Measurements from ENCODE around the gene DIS3L2. TPM values are rescaled to one million over a fixed set of nuclear protein-coding genes. Genes with fewer than 3 reads are reported as not detected.
A peak's percentile ranks its signal among the peaks of the same experiment; 100 is the strongest.

DIS3L2 gene
- total and polyA plus RNA-seq, 4 donors, result 10.6 to 40.0 (median 21.8) TPM

DNA sequence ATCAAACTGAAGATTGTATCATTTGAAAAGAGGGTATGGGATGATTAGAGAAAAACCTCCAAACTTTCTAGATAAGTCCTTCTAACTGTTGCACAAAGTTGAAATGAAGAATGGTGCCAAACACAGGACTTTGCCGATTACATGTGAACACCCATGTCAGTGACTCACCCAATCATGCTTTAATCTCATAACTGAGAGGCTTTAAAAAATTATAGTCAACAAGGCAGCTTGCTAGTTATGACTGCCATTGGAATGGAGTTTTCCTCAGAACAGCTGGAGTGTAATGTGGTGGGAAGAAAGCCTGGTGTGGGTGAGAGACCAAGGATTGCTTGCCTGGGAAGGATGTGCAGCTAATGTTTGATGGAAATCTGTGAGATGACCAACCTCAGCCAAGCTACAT is 318.8 kb downstream of the DIS3L2 start:
- ATAC-seq (ENCODE audit: low FRiP score), result peak; percentile 31
- Histone ChIP-seq H3K9me3 (ENCODE audit: control insufficient read depth, low read length) (no peaks in the 10 kb centered on the region), H3K27ac (ENCODE audit: low read depth in 1 of 2, low read length in 2 of 2) (no peak overlapping the region), H3K4me3 (ENCODE audit: low read length in 2 of 2) (no peak overlapping the region), H3K4me1 (ENCODE audit: control insufficient read depth in 1 of 2, insufficient read depth in 2 of 2, low read length in 2 of 2) (no peaks in the 10 kb centered on the region), H3K36me3 (ENCODE audit: control insufficient read depth in 1 of 2, insufficient read depth in 2 of 2, low read length in 1 of 2) (no peaks in the 10 kb centered on the region), H3K27me3 (ENCODE audit: control insufficient read depth in 1 of 2, insufficient read depth in 2 of 2, low read length in 1 of 2) (no peaks in the 10 kb centered on the region)
- 89 to 92% methylated on average over 1 of the region's 1 CpG for WGBS, 2 donors
- no peak for DNase-seq
- intact Hi-C loops (cut with DNase I), result no loop called here

DNA sequence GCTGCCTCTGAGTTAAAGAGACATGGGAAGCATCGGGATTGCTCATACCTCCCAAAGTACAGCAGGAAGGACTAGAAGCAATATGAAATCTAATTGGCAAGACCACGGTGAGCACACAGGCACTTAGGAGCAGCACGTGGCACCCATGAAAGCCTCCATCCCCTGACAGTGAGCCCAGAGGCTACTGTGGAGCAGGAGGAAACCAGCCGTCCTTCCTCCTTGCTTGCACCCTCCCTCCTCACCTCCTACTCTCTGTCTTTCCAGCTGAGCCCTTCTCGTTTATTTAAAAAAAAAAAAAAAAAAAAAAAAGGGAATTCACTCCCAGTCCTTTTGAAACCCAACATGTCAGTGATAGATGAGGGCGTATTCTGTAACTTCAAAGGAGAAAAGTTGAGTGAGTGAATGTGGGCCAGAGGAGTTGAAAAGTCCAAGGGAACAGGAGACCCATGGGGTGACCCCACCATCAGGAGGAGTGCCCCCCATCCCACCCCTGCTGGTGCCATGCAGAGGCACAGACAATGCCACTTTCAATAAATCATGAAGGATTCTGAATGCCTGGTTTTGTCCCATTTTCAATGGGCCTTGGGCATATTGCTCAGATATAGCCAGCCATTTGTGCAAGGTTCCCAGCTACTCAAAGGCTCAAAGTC is 320.5 kb downstream of the DIS3L2 start:
- Histone ChIP-seq H3K4me3 (ENCODE audit: low read length in 2 of 2) (no peak overlapping the region), H3K36me3 (ENCODE audit: control insufficient read depth in 1 of 2, insufficient read depth in 2 of 2, low read length in 1 of 2) (peaks cover 0 to 1% of the 10 kb centered on the region in 2 donors), H3K27ac (ENCODE audit: low read depth in 1 of 2, low read length in 2 of 2) (no peak overlapping the region), H3K9me3 (ENCODE audit: control insufficient read depth, low read length) (no peaks in the 10 kb centered on the region), H3K27me3 (ENCODE audit: control insufficient read depth in 1 of 2, insufficient read depth in 2 of 2, low read length in 1 of 2) (no peaks in the 10 kb centered on the region), H3K4me1 (ENCODE audit: control insufficient read depth in 1 of 2, insufficient read depth in 2 of 2, low read length in 2 of 2) (no peaks in the 10 kb centered on the region)
- ATAC-seq (ENCODE audit: low FRiP score) (no peak), DNase-seq (no peak)
- 84 to 85% methylated on average over 6 of the region's 6 CpGs for WGBS, 2 donors
- intact Hi-C loops (cut with DNase I), result no loop called here

DNA sequence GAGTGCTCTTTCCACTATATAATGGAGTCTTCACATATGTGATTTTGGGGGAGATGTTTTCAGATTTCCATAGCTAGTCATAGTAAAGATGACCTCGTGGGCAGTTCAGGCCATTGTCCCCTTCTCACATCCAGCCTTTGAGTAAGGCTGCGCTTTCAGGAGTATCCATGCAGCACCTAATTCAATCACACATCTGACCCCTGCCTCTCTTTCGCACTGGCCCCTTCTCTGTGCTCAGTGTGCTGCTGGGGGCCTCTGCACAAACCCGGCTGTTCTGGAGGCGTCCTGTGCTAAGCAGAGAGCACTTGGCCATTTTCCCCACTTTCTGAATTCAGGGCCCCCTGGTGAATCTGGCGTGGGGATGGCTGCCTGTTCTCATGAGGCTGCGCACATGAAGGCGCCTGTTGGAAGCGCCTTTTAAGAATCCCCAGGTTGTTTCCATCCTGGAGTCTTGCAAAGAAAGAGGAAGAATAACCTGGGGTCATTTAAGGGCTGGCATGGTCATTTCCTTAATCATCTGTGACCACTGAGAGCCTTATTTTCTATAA is 321.1 kb downstream of the DIS3L2 start:
- ATAC-seq (ENCODE audit: low FRiP score) (no peak), DNase-seq (no peak)
- Histone ChIP-seq H3K27me3 (ENCODE audit: control insufficient read depth in 1 of 2, insufficient read depth in 2 of 2, low read length in 1 of 2) (no peaks in the 10 kb centered on the region), H3K4me3 (ENCODE audit: low read length in 2 of 2) (no peak overlapping the region), H3K9me3 (ENCODE audit: control insufficient read depth, low read length) (no peaks in the 10 kb centered on the region), H3K36me3 (ENCODE audit: control insufficient read depth in 1 of 2, insufficient read depth in 2 of 2, low read length in 1 of 2) (peaks cover 0 to 1% of the 10 kb centered on the region in 2 donors), H3K4me1 (ENCODE audit: control insufficient read depth in 1 of 2, insufficient read depth in 2 of 2, low read length in 2 of 2) (no peaks in the 10 kb centered on the region), H3K27ac (ENCODE audit: low read depth in 1 of 2, low read length in 2 of 2) (no peak overlapping the region)
- WGBS, 2 donors, result 96 to 97% methylated on average over 9 of the region's 9 CpGs
- intact Hi-C loops (cut with DNase I), result no loop called here

DNA sequence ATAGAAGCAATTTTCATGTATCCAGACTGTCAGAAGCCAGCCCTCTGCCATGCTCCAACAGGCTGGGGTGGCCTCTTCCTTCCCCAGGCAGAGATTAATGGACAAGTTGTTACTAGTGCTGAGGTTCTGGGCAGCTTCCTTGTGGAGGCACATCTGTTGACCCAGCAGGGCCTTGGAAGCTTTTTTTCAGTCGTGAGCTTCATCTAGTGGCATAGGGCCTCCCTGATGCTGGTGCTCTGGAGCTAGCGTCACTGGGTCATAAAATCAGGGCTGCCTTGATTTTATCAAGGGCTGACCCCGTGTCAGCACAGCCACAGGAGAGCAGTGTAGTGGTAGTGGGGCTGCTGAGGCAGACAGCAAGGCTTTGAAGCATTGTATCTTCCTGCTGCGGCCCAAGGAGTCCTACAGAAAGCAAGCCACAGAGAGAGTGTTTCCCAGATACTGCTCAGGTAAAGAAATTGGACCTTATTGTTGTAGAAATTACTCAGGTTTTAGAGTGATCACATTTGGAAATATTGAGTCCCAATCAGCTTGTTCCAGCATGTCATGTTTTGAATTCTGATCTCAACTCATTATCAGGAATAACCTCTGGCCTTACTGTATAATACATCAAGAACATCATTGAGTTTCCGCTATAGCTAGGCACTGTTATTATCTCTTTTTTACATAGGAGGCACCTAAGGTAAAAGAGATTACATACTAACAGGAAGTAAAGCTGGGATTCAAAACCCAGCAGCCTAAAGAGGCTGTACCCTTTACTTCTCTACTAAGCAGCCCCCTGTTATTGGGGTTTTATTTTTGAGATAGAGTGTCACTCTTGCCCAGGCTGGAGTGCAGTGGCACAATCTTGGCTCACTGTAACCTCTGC is 324.7 kb downstream of the DIS3L2 start:
- ATAC-seq (ENCODE audit: low FRiP score), result no peak

DNA sequence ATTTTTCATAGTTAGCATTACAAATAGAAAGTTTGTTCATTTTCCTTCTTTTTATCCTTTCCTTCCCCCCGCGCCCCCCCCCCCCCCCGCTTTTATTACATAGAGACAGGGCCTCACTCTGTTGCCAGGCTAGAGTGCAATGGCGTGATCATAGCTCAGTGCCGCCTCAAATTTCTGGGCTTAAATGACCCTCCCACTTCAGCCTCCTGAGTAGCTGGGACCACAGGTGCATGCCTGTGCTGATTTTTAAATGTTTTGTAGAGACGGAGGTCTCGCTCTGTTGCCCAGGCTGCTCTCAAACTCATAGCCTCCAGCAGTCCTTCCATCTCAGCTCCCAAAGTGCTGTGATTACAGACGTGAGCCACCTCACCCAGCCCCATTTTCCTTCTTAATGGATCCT is 325.8 kb downstream of the DIS3L2 start:
- Histone ChIP-seq H3K4me3 (ENCODE audit: low read length in 2 of 2) (no peak overlapping the region), H3K27ac (ENCODE audit: low read depth in 1 of 2, low read length in 2 of 2) (no peak overlapping the region), H3K4me1 (ENCODE audit: control insufficient read depth in 1 of 2, insufficient read depth in 2 of 2, low read length in 2 of 2) (no peaks in the 10 kb centered on the region), H3K27me3 (ENCODE audit: control insufficient read depth in 1 of 2, insufficient read depth in 2 of 2, low read length in 1 of 2) (no peaks in the 10 kb centered on the region), H3K9me3 (ENCODE audit: control insufficient read depth, low read length) (no peaks in the 10 kb centered on the region), H3K36me3 (ENCODE audit: control insufficient read depth in 1 of 2, insufficient read depth in 2 of 2, low read length in 1 of 2) (peaks cover 0 to 1% of the 10 kb centered on the region in 2 donors)
- DNase-seq, result no peak
- WGBS, 2 donors, result 80 to 84% methylated on average over 6 to 8 of the region's 8 CpGs
- no peak for ATAC-seq (ENCODE audit: low FRiP score)
- intact Hi-C loops (cut with DNase I), result no loop called here

More for the DNA sequence above, 324.7 kb downstream of the DIS3L2 start:
- H3K36me3 ChIP-seq (ENCODE audit: control insufficient read depth in 1 of 2, insufficient read depth in 2 of 2, low read length in 1 of 2), result peaks cover 0 to 1% of the 10 kb centered on the region in 2 donors
- no peak overlapping the region for H3K4me3 ChIP-seq (ENCODE audit: low read length in 2 of 2)
- H3K9me3 ChIP-seq (ENCODE audit: control insufficient read depth, low read length), result no peaks in the 10 kb centered on the region
- intact Hi-C loops (cut with DNase I), result no loop called here
- no peaks in the 10 kb centered on the region for H3K27me3 ChIP-seq (ENCODE audit: control insufficient read depth in 1 of 2, insufficient read depth in 2 of 2, low read length in 1 of 2)
- no peak for DNase-seq
- WGBS, 2 donors, result 84 to 91% methylated on average over 5 of the region's 5 CpGs
- no peaks in the 10 kb centered on the region for H3K4me1 ChIP-seq (ENCODE audit: control insufficient read depth in 1 of 2, insufficient read depth in 2 of 2, low read length in 2 of 2)
- H3K27ac ChIP-seq (ENCODE audit: low read depth in 1 of 2, low read length in 2 of 2), result no peak overlapping the region

DNA sequence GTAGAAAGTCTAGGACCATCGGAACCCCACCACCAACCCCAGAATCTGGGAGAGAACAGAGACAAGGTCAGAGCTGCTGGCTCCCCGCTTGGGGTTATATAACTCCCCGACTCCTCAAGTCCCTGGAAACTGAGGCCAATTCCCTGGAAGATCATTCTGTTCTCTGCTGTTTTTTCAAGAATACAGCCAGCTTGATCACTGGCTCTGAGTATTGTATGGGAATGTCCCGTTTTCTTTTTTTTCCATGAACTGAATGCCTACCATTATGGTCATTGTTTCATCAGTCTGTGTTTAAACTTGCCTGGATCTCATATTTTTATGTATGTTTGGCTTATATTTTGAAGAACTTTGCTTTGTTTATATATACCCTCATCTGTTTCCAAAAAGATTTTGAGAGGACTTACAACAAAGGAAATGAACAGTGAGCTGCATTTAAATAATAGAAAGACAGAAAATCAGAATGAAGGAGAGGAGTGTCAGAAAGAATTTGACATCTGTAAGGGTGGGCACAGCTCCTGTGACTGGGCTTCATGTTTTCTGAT is 327.0 kb downstream of the DIS3L2 start:
- Histone ChIP-seq H3K4me1 (ENCODE audit: control insufficient read depth in 1 of 2, insufficient read depth in 2 of 2, low read length in 2 of 2) (no peaks in the 10 kb centered on the region), H3K9me3 (ENCODE audit: control insufficient read depth, low read length) (no peaks in the 10 kb centered on the region)
- 72 to 76% methylated on average over 4 of the region's 4 CpGs for WGBS, 2 donors

DNA sequence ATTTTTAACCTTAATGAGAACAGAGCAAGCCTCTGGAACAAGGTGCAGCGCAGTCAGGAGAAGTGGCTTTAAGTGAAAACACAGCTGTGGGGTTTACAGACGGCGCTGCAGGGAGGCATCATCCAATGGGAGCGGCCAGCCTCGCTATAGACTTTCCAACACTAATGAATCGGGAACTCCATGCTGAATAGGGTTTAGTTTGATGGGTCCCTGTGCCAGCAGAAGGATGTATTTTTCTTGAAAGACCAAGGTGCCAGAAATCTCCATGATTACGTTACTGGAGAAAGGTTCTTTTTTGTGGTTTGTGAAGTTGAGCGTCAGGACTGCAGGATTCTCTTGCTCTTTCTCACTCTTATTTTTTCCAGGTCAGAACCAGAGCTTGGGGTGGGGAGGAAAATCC is 329.2 kb downstream of the DIS3L2 start:
- H3K9me3 ChIP-seq (ENCODE audit: control insufficient read depth, low read length), result no peaks in the 10 kb centered on the region
- intact Hi-C loops (cut with DNase I), result no loop called here
- H3K4me1 ChIP-seq (ENCODE audit: control insufficient read depth in 1 of 2, insufficient read depth in 2 of 2, low read length in 2 of 2), result no peaks in the 10 kb centered on the region
- DNase-seq, result no peak
- H3K36me3 ChIP-seq (ENCODE audit: control insufficient read depth in 1 of 2, insufficient read depth in 2 of 2, low read length in 1 of 2), result no peaks in the 10 kb centered on the region
- no peak for ATAC-seq (ENCODE audit: low FRiP score)
- WGBS, 2 donors, result 95 to 96% methylated on average over 8 of the region's 8 CpGs
- H3K4me3 ChIP-seq (ENCODE audit: low read length in 2 of 2), result no peak overlapping the region
- H3K27ac ChIP-seq (ENCODE audit: low read depth in 1 of 2, low read length in 2 of 2), result no peak overlapping the region
- no peaks in the 10 kb centered on the region for H3K27me3 ChIP-seq (ENCODE audit: control insufficient read depth in 1 of 2, insufficient read depth in 2 of 2, low read length in 1 of 2)

More for the DNA sequence above, 327.0 kb downstream of the DIS3L2 start:
- DNase-seq (no peak), ATAC-seq (ENCODE audit: low FRiP score) (no peak)
- Histone ChIP-seq H3K27ac (ENCODE audit: low read depth in 1 of 2, low read length in 2 of 2) (no peak overlapping the region), H3K27me3 (ENCODE audit: control insufficient read depth in 1 of 2, insufficient read depth in 2 of 2, low read length in 1 of 2) (no peaks in the 10 kb centered on the region), H3K4me3 (ENCODE audit: low read length in 2 of 2) (no peak overlapping the region), H3K36me3 (ENCODE audit: control insufficient read depth in 1 of 2, insufficient read depth in 2 of 2, low read length in 1 of 2) (peaks cover 0 to 1% of the 10 kb centered on the region in 2 donors)
- intact Hi-C loops (cut with DNase I), result no loop called here

DNA sequence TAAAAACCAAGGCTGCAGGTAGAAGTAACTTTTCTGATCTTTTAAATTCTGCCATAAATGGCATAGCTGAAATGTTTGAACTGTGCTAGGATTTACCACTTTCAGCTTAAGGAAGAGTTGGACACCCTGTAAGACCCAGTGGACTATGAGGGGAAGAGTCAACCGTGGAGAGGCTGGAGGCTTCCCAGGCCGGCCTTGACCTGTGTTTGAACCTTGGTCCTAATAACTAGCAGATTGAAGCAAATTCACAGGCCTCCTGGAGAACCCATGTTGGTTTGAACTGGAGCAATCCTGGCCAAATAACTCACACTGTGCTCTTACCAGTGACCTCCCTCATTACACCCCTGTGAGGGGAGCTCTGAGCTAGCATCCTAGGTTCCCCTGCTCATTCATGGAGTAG is 329.8 kb downstream of the DIS3L2 start:
- DNase-seq (no peak), ATAC-seq (ENCODE audit: low FRiP score) (peak; percentile 33)
- Histone ChIP-seq H3K4me3 (ENCODE audit: low read length in 2 of 2) (no peak overlapping the region), H3K9me3 (ENCODE audit: control insufficient read depth, low read length) (no peaks in the 10 kb centered on the region), H3K4me1 (ENCODE audit: control insufficient read depth in 1 of 2, insufficient read depth in 2 of 2, low read length in 2 of 2) (no peaks in the 10 kb centered on the region), H3K36me3 (ENCODE audit: control insufficient read depth in 1 of 2, insufficient read depth in 2 of 2, low read length in 1 of 2) (no peaks in the 10 kb centered on the region), H3K27ac (ENCODE audit: low read depth in 1 of 2, low read length in 2 of 2) (no peak overlapping the region), H3K27me3 (ENCODE audit: control insufficient read depth in 1 of 2, insufficient read depth in 2 of 2, low read length in 1 of 2) (no peaks in the 10 kb centered on the region)
- WGBS, 2 donors, result 86 to 90% methylated on average over 2 of the region's 2 CpGs
- intact Hi-C loops (cut with DNase I), result no loop called here

Data from aorta (tissue), 5 donors.